GM18519 (cell line): Measurements from ENCODE around the gene TBC1D8.
A peak's percentile ranks its signal among the peaks of the same experiment; 100 is the strongest.

Experiments used
- ATAC-seq: cut with Tn5 transposase; IDR thresholded peaks from one replicate; pipeline ENCODE4 v1.9.1; 2021; ENCODE audit warnings: mild to moderate bottlenecking, moderate library complexity; ENCODE audit not compliant: unreplicated experiment, low FRiP score

The TBC1D8 gene

DNA sequence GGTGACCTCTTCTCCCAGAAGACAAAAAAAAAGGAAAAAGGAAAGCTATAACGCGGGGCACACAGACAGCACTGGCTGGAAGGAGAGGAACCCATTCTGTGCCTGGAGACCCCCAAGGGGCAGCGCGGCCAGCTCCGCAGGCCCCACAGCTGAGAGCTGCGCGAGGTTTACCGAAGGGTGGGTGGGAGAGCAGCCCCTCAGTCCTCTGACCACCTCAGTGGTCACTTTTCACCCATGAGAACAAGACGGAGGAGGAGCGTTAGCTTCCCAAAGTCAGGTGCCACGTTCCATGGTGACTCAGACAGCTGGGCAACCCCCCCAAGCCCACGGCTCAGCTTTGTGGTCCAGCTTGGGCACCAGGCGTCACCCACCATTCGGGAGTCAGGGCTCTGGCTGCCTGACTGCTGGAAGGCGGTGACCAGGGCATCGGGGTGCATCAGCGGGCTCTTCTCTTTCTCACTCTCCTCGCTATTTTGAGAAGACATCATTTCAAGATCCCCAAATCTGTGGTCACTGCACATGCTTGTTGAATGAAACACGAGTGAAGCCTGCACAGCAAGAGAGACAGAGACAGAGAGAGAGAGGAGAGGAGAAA lies 113.9 kb downstream of the TBC1D8 start:
- no peak for ATAC-seq

- no peak for ATAC-seq
These were observed 114.6 kb downstream of the TBC1D8 start for GRCh38 chr2:101036562-101036961.

- no peak for ATAC-seq
These were observed 119.0 kb downstream of the TBC1D8 start for GRCh38 chr2:101032084-101032776.

DNA sequence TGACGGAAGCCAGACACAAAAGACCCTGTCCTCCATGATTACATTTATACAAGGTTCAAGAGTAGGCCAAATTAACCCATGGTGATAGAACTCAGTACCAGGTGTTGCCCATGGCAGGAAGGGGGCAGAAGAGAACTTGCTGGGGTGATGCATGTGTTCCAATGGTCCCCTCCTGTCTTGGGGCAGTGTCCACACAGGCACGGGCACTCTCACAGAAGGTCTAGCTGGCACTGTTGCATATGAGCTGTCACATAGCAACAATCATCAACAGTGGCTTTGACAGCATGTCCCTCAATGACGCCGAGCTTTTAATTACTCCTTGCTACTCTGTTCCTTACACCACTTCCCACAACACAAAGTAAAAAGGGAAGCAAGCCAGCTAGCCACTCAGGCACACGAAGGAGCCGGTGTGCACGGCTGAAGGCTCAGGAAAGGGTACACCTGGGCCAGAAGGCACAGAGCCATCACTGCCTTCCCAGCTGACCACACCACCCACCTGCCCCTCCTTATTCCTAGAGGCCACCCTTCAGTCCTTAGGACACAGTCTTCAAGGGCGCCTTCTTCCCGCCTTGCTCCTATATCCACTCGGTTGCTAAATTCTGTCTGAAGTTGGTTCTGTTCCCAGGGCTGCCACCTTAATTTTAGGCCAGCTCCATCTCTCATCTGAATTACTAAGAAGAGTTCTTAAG lies 120.2 kb downstream of the TBC1D8 start:
- no peak for ATAC-seq

- ATAC-seq: no peak
These were observed 123.3 kb downstream of the TBC1D8 start for GRCh38 chr2:101027852-101028251.

DNA sequence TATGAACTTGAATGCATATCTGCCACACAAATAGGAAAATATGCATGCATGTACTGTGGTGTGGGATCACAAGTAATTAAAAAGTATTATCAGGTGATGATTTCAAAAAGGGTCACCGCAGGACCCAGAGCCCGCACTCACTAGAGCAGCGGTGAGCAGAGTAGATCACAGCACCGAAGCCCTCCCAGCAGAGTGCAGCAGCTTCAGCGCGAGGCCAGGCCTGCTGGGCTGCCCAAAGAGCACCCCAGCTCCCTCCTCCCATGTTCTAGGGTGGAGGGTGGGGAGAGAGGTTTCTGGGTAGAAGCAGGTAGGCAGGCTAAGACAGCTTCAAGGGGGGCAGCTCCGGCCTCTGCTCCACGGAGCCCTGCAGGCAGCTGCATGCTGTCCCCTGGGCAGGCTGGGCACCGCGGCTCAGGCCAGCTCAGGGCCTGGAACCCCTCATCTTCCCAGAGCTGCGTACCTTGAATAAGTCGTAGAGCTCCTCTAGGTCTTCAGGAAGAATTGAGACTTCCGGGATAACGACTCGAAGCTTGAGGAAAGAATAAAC lies 124.2 kb downstream of the TBC1D8 start:
- ATAC-seq: no peak

DNA sequence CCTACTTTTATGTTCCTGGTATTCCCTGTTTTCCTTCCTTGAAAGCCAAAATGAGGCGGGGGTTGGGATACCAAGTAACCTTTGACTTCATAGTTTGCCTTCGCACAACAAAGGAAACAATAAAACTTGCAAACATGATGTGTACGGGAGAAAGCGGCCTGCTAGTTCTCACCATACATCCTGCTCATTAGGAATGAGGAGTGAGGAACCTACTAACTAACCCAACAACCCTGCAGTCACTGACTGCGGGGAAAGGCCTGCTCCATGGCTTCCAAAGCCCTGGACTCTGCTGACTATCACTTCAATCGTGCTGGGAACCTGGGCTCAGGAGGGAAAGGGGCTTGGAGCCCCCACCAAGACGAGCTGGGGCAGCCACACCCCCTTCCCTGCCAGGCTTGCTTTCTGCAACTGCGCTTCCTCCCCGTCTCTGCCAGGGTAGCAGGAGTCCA lies 124.9 kb downstream of the TBC1D8 start:
- no peak for ATAC-seq

DNA sequence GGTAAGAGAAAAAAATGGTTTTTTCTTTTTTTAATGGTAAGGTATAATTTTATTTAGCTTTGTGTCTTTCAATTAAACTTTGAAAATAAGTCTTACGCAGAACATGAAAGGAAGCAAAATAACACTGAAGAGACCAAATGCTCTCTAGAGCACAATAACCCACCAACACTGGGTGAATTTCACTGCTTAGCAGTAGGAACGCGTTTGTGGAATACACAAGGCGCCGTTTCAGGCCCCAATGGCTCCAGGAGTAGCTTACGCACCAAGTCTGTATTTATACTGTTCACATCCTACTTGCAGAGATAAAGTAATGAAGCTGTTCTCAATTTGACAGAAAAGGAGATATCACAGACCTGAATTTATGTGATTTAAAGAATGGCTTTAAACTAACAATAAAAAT lies 125.6 kb downstream of the TBC1D8 start:
- no peak for ATAC-seq

GRCh38 chr2:101023327-101024107 lies 127.7 kb downstream of the TBC1D8 start:
- ATAC-seq: no peak

DNA sequence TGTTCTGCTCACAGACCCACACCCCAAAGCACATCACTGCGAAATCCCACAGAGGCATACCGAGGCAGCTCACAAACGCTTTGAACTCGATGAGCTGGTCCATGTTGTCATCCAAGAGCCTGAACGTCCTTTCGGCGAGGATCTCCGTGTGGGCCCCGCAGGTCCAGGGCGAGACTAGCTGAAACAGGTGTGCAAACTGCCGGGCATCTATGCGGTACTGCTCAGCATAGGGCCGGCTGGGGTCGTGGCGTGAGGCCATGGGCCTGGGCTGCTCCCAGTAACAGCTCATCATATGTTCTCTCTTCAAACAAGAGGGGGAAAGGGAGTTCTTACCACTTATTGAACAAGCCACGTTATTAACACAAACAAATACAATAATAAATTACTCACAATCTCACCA lies 129.0 kb downstream of the TBC1D8 start:
- no peak for ATAC-seq

- no peak for ATAC-seq
These were observed 132.2 kb downstream of the TBC1D8 start for GRCh38 chr2:101018934-101019333.

- no peak for ATAC-seq
These were observed 133.8 kb downstream of the TBC1D8 start for GRCh38 chr2:101017371-101017770.

- no peak for ATAC-seq
These were observed 136.8 kb downstream of the TBC1D8 start for GRCh38 chr2:101014264-101014857.

DNA sequence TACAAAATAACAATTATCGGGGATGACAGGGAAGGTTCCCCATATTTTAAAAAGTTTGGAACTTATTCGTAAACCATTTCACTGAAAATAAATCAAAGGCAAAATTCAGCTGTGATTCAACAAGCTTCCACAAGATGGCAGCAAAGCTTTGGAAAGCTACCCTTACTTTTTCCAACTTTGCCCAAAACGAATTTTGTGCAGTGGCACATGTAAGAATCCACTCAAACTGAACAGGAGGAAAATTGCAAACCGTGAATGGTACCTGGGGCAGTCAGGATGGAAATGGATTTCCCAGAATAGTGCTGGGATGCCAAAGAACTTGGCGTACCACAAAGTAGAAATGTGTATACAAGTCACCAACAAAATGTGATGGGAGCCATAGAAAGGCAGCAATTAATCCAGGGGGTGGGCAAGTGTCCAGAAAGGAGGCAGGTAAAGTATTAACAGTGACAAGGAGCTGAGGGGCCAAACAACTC lies 138.4 kb downstream of the TBC1D8 start:
- ATAC-seq: no peak

GRCh38 chr2:101012054-101012705 lies 139.0 kb downstream of the TBC1D8 start:
- peak; percentile 85 for ATAC-seq

DNA sequence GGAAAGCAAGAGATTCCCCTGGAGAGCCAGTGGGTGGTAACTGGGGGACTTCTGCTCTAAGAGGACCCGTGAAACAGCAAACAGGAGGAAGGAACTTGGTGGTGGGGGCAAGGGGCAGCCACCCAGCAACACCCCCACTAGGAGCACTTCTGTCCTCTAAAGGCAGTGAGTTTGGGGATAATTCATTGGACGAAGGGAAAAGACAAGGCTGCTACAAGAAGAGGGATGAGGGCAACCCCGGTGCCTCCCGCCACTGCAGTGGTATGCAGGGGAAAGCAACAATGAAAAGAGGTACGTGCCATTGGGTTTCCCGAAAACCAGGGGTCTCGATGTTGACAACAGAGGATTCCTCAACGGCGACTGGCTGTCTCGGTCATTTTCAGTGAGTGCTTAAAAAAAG lies 140.0 kb downstream of the TBC1D8 start:
- ATAC-seq: no peak

DNA sequence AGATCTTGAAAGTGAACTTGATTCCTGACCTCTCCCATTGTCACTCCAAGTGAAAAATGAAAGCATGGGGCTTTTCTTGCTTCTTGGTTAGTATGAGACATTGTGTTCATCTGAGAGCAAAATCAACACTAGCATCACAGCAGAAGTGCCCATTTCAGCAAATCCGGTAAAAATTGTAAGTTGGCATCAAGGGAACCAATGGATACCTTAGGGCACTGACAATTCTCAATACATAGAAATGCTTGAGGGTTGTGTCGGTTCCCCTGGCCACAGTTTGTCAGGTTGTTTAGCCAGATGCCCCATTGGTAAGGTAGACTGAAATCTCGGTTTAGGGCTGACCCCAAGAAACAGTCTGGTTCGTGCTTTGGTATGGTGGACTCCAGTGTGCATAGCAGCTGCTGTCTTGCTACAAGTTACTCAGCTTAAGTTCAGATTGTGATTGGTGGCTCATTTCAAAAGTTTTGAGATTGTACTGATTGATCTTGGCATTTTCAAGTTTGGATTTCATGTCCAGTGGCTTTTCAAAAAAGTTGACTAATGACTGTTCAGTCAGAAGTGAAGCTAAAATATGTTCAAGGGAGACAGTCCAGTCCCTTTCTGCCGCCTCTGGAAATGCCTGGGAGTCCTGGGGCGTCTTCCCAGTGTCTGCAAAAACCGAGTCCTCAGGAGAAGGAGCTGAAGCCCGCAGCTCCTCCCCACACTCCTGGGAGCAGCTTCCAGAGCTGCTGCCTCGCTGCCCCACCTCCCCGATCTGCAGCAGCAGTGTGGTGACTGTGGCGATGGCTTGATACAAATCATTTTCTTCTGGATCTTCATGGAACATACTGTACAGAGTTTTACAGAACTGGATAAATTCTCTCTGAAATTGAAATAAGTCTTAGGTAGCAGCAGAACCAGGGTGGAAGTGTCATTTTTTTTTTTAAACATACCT lies 143.5 kb downstream of the TBC1D8 start:
- no peak for ATAC-seq

DNA sequence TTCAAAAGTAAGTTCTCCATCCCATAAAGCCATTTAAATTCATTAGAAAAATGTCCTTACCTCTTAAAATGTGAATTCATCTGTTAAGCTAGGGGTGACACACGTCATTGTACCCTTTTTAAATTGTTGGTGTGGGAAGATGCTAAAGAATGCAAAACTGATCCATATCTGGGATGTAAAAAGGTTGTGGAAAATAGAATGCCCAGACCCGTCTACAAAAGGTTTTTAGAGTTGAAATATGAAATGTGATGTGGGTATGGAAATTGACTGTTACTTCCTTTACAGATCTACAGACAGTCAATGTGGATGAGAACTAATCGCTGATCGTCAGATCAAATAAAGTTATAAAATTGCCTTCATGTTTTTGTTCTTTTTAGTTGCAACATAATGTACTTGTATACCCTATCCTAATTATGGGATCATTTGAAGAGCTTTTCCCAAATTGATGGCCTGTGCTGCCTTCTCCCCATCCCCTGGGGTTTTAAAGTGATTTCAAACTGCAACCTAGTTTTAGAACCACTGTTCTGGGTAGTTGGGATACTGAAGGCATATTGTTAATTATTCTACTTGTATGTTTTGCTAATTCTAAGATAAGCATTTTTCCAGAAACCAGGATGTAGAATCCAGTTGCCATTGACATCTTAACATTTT lies 145.0 kb downstream of the TBC1D8 start:
- no peak for ATAC-seq
